Common myeloid progenitor, CD34-positive (primary cell): Measurements from ENCODE around the gene LYST.
"Not testable (repeated sequence)": the region's sequence is repeated elsewhere in the genome, so short reads cannot be mapped to it uniquely, and the experiment has no call there.

ENCODE experiments used
- CTCF ChIA-PET: fragments of 350-600 bp; sonication (Branson Sonifier 250); formaldehyde crosslinking; loops from one replicate; lab custom pipeline; 2021; ENCODE audit warnings: antibody characterized with exemption; lab: Charles Lee
- POLR2A ChIA-PET: fragments of 350-600 bp; sonication (Branson Sonifier 250); formaldehyde crosslinking; loops from one replicate; lab custom pipeline; 2021; ENCODE audit warnings: antibody characterized with exemption; lab: Charles Lee
- DNase-seq, 3 donors: peaks; one replicate each; pipeline versions ENCODE4 v3.0.0 to v3.0.0-alpha.2; 2013
- H3K27ac ChIP-seq, 2 experiments: 1 replicate in 1 of 2; 2 replicates in 1 of 2; pipeline ENCODE4 v1.7.0; 2013; ENCODE audit warnings: inconsistent platforms in 2 of 2, low read length in 2 of 2, mild to moderate bottlenecking in 2 of 2, low read depth in 1 of 2, moderate library complexity in 1 of 2; ENCODE audit not compliant: severe bottlenecking in 2 of 2, insufficient read depth in 1 of 2, poor library complexity in 1 of 2
- H3K27me3 ChIP-seq, 5 experiments: replicated peaks in 2 of 5; 1 replicate in 3 of 5; 2 replicates in 2 of 5; pipeline versions ENCODE4 v1.6.1 to v1.7.0; 2013; ENCODE audit warnings: low read length in 4 of 5, mild to moderate bottlenecking in 2 of 5, moderate library complexity in 2 of 5, inconsistent platforms in 1 of 5; ENCODE audit not compliant: insufficient read depth in 5 of 5, control insufficient read depth in 4 of 5
- H3K36me3 ChIP-seq, 4 experiments: 1 replicate in 2 of 4; 2 replicates in 2 of 4; pipeline versions ENCODE4 v1.6.1 to v1.7.0; 2013; ENCODE audit warnings: low read length in 3 of 4, control low read depth in 1 of 4, mild to moderate bottlenecking in 1 of 4; ENCODE audit not compliant: control insufficient read depth in 4 of 4, insufficient read depth in 4 of 4
- H3K4me1 ChIP-seq, 4 experiments: 1 replicate in 3 of 4; 2 replicates in 1 of 4; pipeline versions ENCODE4 v1.6.1 to v1.7.1; 2013; ENCODE audit warnings: low read length in 3 of 4, mild to moderate bottlenecking in 3 of 4, control low read depth in 1 of 4, inconsistent platforms in 1 of 4, moderate library complexity in 1 of 4; ENCODE audit not compliant: control insufficient read depth in 4 of 4, insufficient read depth in 4 of 4; ENCODE audit errors: control extremely low read depth in 1 of 4
- H3K4me3 ChIP-seq, 7 experiments: 1 replicate in 4 of 7; 2 replicates in 3 of 7; pipeline versions ENCODE4 v1.5.1 to v1.7.0; 2013; ENCODE audit warnings: mild to moderate bottlenecking in 7 of 7, low read length in 6 of 7, moderate library complexity in 6 of 7, inconsistent platforms in 2 of 7, low read depth in 2 of 7, control low read depth in 1 of 7; ENCODE audit not compliant: insufficient read depth in 4 of 7, control insufficient read depth in 1 of 7; ENCODE audit errors: extremely low read depth in 1 of 7
- H3K9me3 ChIP-seq, 5 experiments: 1 replicate in 4 of 5; 2 replicates in 1 of 5; pipeline versions ENCODE4 v1.6.1 to v1.7.1; 2013; ENCODE audit warnings: low read length in 4 of 5, mild to moderate bottlenecking in 2 of 5, inconsistent platforms in 1 of 5, low read depth in 1 of 5, moderate library complexity in 1 of 5; ENCODE audit not compliant: control insufficient read depth in 4 of 5, insufficient read depth in 2 of 5; ENCODE audit errors: control extremely low read depth in 1 of 5
- WGBS: methylation state at CpG from one replicate; pipeline ENCODE4 v1.1.5; 2013; ENCODE audit not compliant: insufficient coverage; 5-methylcytosine and 5-hydroxymethylcytosine counted together

The LYST gene

DNA sequence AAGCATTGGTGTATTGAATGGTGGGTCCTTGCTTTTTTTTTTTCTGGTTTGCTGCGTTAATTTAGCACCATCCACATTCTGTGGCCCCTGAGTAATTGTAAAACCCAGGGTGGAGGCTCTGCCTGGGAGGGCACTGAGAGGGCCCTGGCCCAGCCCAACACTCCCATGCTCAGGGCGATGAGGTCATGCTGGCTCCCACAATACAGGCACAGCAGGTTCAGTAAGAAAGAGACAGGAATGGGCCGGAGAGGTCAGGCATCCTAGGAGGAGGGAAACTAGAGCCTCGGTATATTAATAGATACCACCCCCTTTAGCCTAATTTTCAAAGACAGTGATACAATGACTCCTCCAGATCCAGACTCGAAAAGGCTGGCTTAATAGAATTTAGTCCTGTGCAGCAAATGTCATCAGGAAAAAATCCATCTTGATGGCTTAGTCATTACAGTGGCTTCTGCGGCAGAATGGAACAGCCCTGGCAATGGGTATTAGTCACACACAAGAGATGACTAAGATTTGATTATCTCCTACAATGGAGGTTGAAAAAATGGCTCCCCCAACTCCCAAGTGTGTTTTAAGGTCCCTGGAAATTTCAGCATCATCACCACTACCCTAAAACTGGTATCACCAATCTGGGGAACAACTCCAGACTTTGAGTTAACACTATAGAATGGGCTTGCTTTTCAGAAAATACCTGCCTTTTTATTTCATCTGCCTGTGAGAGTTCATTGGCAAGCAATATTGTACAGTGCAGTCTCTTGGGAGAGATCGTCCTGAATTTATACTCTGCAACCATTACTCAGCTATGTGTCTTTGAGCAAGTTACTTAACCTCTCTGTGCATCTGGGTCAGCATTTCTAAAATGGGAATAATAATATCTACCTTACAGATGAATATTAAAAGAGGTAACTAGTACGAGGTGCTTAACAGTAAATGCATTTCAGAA is 43.9 kb upstream of the LYST start:
- peak in 1 of 3 donors; percentile 23 for DNase-seq
- H3K4me1 ChIP-seq = peaks cover 0 to 3% (median 0%) of the 10 kb centered on the region in 4 experiments
- no peaks in the 10 kb centered on the region for H3K9me3 ChIP-seq

DNA sequence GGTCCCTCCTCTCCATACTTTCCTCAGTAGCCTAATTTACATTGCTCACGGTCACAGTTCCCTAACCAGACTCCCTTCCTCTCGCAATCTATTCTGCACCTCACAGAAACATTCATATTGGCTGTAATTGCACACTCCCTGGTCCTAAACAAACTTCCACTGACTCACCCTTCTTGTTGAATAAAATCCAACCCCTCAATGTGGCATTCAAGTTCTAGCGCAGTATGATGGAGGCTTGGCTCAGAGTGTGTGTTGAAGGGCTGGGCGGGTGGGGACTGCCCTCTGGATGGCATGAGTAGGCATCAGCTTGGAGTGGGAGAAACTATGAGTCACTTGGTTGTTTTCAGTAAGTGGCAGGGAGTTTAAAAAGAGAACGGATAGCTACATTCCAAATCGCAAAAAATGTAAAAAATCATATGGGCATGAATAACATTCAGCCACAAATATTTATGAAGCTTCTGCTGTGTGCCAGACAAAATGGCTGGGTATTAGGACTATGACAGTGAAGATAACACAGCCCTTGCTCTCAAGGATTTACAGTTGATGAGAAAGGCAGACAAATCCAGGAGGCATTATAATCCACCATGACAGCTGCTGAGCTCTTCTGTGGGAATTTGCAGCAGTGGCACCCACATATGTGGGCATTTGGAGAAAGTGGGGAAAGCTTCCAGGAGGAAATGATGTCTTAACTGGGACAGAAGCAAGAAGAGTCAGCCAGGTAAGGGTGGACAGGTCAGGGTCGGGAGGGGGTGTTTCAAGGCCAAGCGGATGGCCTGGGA is 42.2 kb upstream of the LYST start:
- ChIA-PET POLR2A (interaction anchor here (0.7 kb wide), 1 partner anchor 514 kb away, joined by 3 read pairs; no protein-coding TSS in a partner anchor), CTCF (interaction anchor here (1.0 kb wide), 1 partner anchor 63 kb away, joined by 3 read pairs; no protein-coding TSS in a partner anchor)
- WGBS = 90% methylated on average over 5 of the region's 8 CpGs
- Histone ChIP-seq H3K4me3 (no peak overlapping the region), H3K27ac (no peak overlapping the region), H3K36me3 (no peaks in the 10 kb centered on the region), H3K9me3 (no peaks in the 10 kb centered on the region), H3K4me1 (peaks cover 0 to 3% (median 0%) of the 10 kb centered on the region in 4 experiments), H3K27me3 (no peaks in the 10 kb centered on the region)
- no peak for DNase-seq

More for the DNA sequence above, 43.9 kb upstream of the LYST start:
- Histone ChIP-seq H3K36me3 (no peaks in the 10 kb centered on the region), H3K27me3 (no peaks in the 10 kb centered on the region), H3K4me3 (no peak overlapping the region), H3K27ac (no peak overlapping the region)
- POLR2A ChIA-PET = no interaction called here
- 97% methylated on average over 4 of the region's 8 CpGs for WGBS
- CTCF ChIA-PET = no interaction called here

DNA sequence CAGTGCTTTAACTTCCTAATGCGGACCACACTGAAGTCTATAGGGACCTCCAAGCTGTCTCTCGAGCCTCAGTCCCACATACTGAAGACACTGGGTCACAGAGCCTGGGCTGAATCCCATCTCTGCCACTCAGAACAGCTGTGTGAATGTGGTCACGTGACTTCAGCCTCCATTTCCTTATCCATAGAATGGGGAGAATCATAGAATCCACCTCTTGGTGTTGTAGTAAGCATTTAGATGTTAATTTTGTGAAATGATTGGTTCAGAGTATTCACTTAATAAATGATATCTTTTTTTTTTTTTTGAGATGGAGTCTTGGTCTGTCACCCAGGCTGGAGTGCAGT is 41.2 kb upstream of the LYST start:
- no peak for DNase-seq

DNA sequence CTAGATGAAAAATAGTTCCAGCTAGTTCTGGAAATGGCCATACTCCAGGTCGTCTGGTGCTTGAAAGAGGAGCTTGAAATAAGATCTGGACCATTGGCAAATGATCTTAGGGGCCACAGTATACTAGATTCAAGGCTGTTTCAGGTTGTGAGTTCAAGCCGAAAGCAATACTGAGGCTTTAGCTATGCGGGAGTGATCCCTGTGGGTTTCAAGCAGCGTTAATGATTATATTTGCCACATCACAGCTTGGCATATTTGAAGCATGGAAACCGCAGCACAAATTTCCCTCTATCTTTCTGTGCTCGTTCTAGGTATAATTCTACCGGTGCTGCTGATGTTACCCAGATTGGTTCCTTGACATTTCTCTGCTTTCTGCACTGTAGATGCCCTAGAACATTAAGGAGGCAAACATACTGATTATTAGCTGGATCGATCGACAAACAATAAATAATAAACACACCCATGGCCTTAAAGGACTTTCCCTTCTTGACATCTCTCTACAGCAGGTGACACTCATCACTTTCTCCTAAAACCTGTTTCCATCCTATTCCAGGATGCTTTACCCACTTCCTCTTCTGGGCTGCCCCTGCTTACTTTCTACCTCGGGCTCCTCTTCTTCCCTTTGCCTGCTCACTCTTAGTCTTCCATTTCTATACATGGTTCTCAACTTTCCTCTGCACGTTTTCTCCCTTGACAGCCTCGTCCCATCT is 40.6 kb upstream of the LYST start:
- Histone ChIP-seq H3K4me1 (peaks cover 0 to 7% (median 2%) of the 10 kb centered on the region in 4 experiments), H3K36me3 (no peaks in the 10 kb centered on the region), H3K9me3 (no peaks in the 10 kb centered on the region), H3K27me3 (no peaks in the 10 kb centered on the region), H3K4me3 (no peak overlapping the region), H3K27ac (no peak overlapping the region)
- ChIA-PET POLR2A (no interaction called here), CTCF (interaction anchor here (0.9 to 1.3 kb wide), 3 partner anchors 9 to 99 kb away, joined by 3 to 4 read pairs (median 3); no protein-coding TSS in a partner anchor)
- WGBS = 86% methylated on average over 12 of the region's 12 CpGs
- no peak for DNase-seq

More for the DNA sequence above, 41.2 kb upstream of the LYST start:
- Histone ChIP-seq H3K4me1 (peaks cover 0 to 7% (median 2%) of the 10 kb centered on the region in 4 experiments), H3K27ac (no peak overlapping the region), H3K4me3 (no peak overlapping the region), H3K36me3 (no peaks in the 10 kb centered on the region), H3K9me3 (no peaks in the 10 kb centered on the region), H3K27me3 (no peaks in the 10 kb centered on the region)
- POLR2A ChIA-PET = no interaction called here
- CTCF ChIA-PET = no interaction called here
- 100% methylated on average over 2 of the region's 3 CpGs for WGBS

DNA sequence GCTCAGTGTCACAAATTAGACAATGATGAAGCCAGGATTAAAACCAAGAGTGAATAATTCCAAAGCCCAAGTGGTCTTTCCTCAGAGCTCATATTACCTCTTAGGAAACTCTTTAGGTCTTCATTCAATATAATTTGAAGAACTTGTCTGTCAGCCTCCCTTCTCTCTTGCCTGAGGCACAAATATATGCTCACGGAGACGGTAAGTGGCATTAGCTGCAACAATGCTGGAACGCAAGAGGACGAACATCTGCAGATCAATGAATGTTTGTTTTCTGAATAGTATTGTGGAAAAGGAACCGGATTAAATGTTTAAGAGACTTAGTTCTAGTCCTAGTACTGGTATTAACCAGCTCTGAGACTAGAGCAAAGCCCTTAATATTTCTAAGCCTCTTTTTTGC is 39.7 kb upstream of the LYST start:
- Histone ChIP-seq H3K4me1 (peaks cover 0 to 15% (median 5%) of the 10 kb centered on the region in 4 experiments), H3K4me3 (no peak overlapping the region), H3K9me3 (no peaks in the 10 kb centered on the region), H3K27ac (no peak overlapping the region), H3K27me3 (no peaks in the 10 kb centered on the region), H3K36me3 (no peaks in the 10 kb centered on the region)
- 92% methylated on average over 2 of the region's 5 CpGs for WGBS
- DNase-seq = no peak
- ChIA-PET POLR2A (interaction anchor here (0.6 kb wide), 1 partner anchor 9 kb away, joined by 3 read pairs; no protein-coding TSS in a partner anchor), CTCF (interaction anchor here (0.9 to 1.3 kb wide), 3 partner anchors 10 to 100 kb away, joined by 3 to 4 read pairs (median 3); no protein-coding TSS in a partner anchor)

DNA sequence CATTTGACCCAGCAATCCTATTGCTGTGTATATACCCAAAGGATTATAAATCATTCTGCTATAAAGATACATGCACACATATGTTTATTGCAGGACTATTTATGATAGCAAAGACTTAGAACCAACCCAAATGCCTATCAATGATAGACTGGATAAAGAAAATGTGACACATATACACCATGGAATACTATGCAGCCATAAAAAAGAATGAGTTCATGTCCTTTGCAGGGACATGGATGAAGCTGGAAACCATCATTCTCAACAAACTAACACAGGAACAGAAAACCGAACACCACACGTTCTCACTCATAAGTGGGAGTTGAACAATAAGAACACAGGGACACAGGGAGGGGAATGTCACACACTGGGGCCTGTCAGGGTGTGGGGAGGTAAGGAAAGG is 37.1 kb upstream of the LYST start:
- WGBS = no CpG with 5 or more reads among the region's 2 CpGs
- CTCF ChIA-PET = interaction anchor here (2.6 kb wide), 1 partner anchor 35 kb away, joined by 6 read pairs; no protein-coding TSS in a partner anchor
- H3K27ac ChIP-seq, DNase-seq, H3K9me3 ChIP-seq, H3K36me3 ChIP-seq, H3K4me3 ChIP-seq, H3K27me3 ChIP-seq, POLR2A ChIA-PET: not testable (repeated sequence)
- peaks cover 3 to 32% (median 15%) of the 10 kb centered on the region in 4 experiments for H3K4me1 ChIP-seq
